Tibial nerve (tissue), 4 donors: Measurements from ENCODE around the gene ADORA1. TPM values are rescaled to one million over a fixed set of nuclear protein-coding genes. Genes with fewer than 3 reads are reported as not detected.

ENCODE experiments used
- DNase-seq, 2 donors: peaks; one replicate each; pipeline ENCODE4 v3.0.0-alpha.2; 2019; ENCODE audit warnings: low spot score in 2 of 2
- H3K27ac ChIP-seq, 4 donors: fragments of 200-600 bp; sonication (generic) in 3 of 4; one replicate each; pipeline ENCODE4 v1.5.1; 2017 to 2019; ENCODE audit warnings: mild to moderate bottlenecking in 1 of 4
- H3K27me3 ChIP-seq, 2 donors: fragments of 200-600 bp; sonication (generic) in 1 of 2; one replicate each; pipeline versions ENCODE4 v1.5.1 to v1.6.0; 2017 to 2019
- H3K36me3 ChIP-seq, 3 donors: fragments of 200-600 bp; sonication (generic); one replicate each; pipeline ENCODE4 v1.5.1; 2018 to 2019
- H3K4me1 ChIP-seq, 4 donors: fragments of 200-600 bp; sonication (generic) in 3 of 4; one replicate each; pipeline ENCODE4 v1.5.1; 2017 to 2019
- H3K4me3 ChIP-seq, 4 donors: fragments of 200-600 bp; sonication (generic) in 3 of 4; one replicate each; pipeline ENCODE4 v1.5.1; 2017 to 2019; ENCODE audit warnings: mild to moderate bottlenecking in 1 of 4, moderate library complexity in 1 of 4
- H3K9me3 ChIP-seq, 4 donors: fragments of 200-600 bp; sonication (generic) in 3 of 4; one replicate each; pipeline ENCODE4 v1.5.1; 2017 to 2019
- CTCF ChIP-seq, 5 experiments: fragments of 200-600 bp in 3 of 5; fragments of 450-650 bp in 2 of 5; sonication (generic) in 3 of 5; IDR thresholded peaks; one replicate each; pipeline ENCODE4 v1.5.1; 2016 to 2019; ENCODE audit warnings: antibody characterized with exemption in 5 of 5, mild to moderate bottlenecking in 3 of 5, moderate library complexity in 2 of 5
- EP300 ChIP-seq, 2 donors: sonication (generic); formaldehyde crosslinking; IDR thresholded peaks; one replicate each; pipeline ENCODE4 v1.6.1; 2017; ENCODE audit warnings: antibody characterized with exemption in 2 of 2, mild to moderate bottlenecking in 1 of 2
- POLR2A ChIP-seq, 2 donors: fragments of 450-650 bp; IDR thresholded peaks; one replicate each; pipeline ENCODE4 v1.6.1; 2017; ENCODE audit warnings: antibody characterized with exemption in 2 of 2, mild to moderate bottlenecking in 2 of 2, moderate library complexity in 2 of 2
- WGBS, 2 donors: methylation state at CpG; one replicate each; pipeline ENCODE4 v1.1.5; 2018; 5-methylcytosine and 5-hydroxymethylcytosine counted together
- total RNA-seq, 4 donors: library from RNA; depleted of rRNA; stranded (reverse); fragments of >200 nt; gene quantifications; one replicate each; pipeline ENCODE4 v1.1.0, GENCODE V29; 2016

ADORA1 gene
- total RNA-seq, 4 donors from 2014 or later: 0.30 to 2.2 (median 0.96) TPM

- no peak overlapping the region for H3K4me3 ChIP-seq
- peaks cover 0 to 26% (median 0%) of the 10 kb centered on the region in 4 donors for H3K4me1 ChIP-seq
- H3K27me3 ChIP-seq: no peaks in the 10 kb centered on the region
- no peak for TF ChIP-seq CTCF (IDR thresholded peaks at IDR 0.05)
- no peak for TF ChIP-seq EP300 (IDR thresholded peaks at IDR 0.05)
- no peak for TF ChIP-seq POLR2A (IDR thresholded peaks at IDR 0.05)
- WGBS, 2 donors: 89 to 92% methylated on average over 12 of the region's 12 CpGs
- DNase-seq: no peak
- H3K27ac ChIP-seq: no peak overlapping the region
- no peaks in the 10 kb centered on the region for H3K36me3 ChIP-seq
- no peaks in the 10 kb centered on the region for H3K9me3 ChIP-seq
These were observed 21.1 kb downstream of the ADORA1 start for GRCh38 chr1:203148579-203148978.

GRCh38 chr1:203149188-203149840, 21.8 kb downstream of the ADORA1 start:
- no peaks in the 10 kb centered on the region for H3K36me3 ChIP-seq
- TF ChIP-seq POLR2A (IDR thresholded peaks at IDR 0.05) (no peak), CTCF (IDR thresholded peaks at IDR 0.05) (no peak), EP300 (IDR thresholded peaks at IDR 0.05) (no peak)
- 72 to 74% methylated on average over 7 of the region's 7 CpGs for WGBS, 2 donors
- no peaks in the 10 kb centered on the region for H3K9me3 ChIP-seq
- peaks cover 0 to 26% (median 0%) of the 10 kb centered on the region in 4 donors for H3K4me1 ChIP-seq
- H3K4me3 ChIP-seq: no peak overlapping the region
- DNase-seq: no peak
- no peaks in the 10 kb centered on the region for H3K27me3 ChIP-seq
- no peak overlapping the region for H3K27ac ChIP-seq

- H3K9me3 ChIP-seq: no peaks in the 10 kb centered on the region
- H3K36me3 ChIP-seq: no peaks in the 10 kb centered on the region
- WGBS, 2 donors: 78 to 79% methylated on average over 8 to 9 of the region's 9 CpGs
- no peaks in the 10 kb centered on the region for H3K27me3 ChIP-seq
- peaks cover 0 to 12% (median 0%) of the 10 kb centered on the region in 4 donors for H3K4me1 ChIP-seq
- H3K27ac ChIP-seq: no peak overlapping the region
- TF ChIP-seq EP300 (IDR thresholded peaks at IDR 0.05) (no peak), POLR2A (IDR thresholded peaks at IDR 0.05) (no peak), CTCF (IDR thresholded peaks at IDR 0.05) (no peak)
- DNase-seq: no peak
- H3K4me3 ChIP-seq: no peak overlapping the region
These were observed 23.2 kb downstream of the ADORA1 start for GRCh38 chr1:203150511-203151297.

GRCh38 chr1:203151362-203152157, 24.0 kb downstream of the ADORA1 start:
- Histone ChIP-seq H3K27ac (no peak overlapping the region), H3K4me3 (no peak overlapping the region), H3K36me3 (no peaks in the 10 kb centered on the region), H3K4me1 (peaks cover 0 to 7% (median 0%) of the 10 kb centered on the region in 4 donors), H3K9me3 (no peaks in the 10 kb centered on the region), H3K27me3 (no peaks in the 10 kb centered on the region)
- no peak for DNase-seq
- WGBS, 2 donors: 53 to 62% methylated on average over 9 of the region's 9 CpGs
- no peak for TF ChIP-seq EP300 (IDR thresholded peaks at IDR 0.05)
- no peak for TF ChIP-seq POLR2A (IDR thresholded peaks at IDR 0.05)
- TF ChIP-seq CTCF (IDR thresholded peaks at IDR 0.05): no peak
